WTC11 (cell line): ENCODE measurements around the gene IRF2BP2. TPM values are rescaled to one million over a fixed set of nuclear protein-coding genes. Genes with fewer than 3 reads are reported as not detected.

ENCODE experiments used
- ATAC-seq: fragments of 200-7000 bp; cut with Tn5 transposase; 2 replicates; pipeline ENCODE4 v1.10.0; 2021; ENCODE audit warnings: mild to moderate bottlenecking, moderate library complexity
- CTCF ChIA-PET: fragments of 300-600 bp; sonication (Branson Sonifier 250); formaldehyde crosslinking; loops from one replicate; lab custom pipeline; 2021; ENCODE audit warnings: antibody characterized with exemption; lab: Charles Lee
- POLR2A ChIA-PET: fragments of 350-600 bp; sonication (Branson Sonifier 250); formaldehyde crosslinking; loops from one replicate; lab custom pipeline; 2021; ENCODE audit warnings: antibody characterized with exemption; lab: Charles Lee
- DNase-seq: peaks from one replicate; pipeline ENCODE4 v3.0.0; 2021; ENCODE audit warnings: low spot score
- H3K27ac Mint-ChIP-seq: 2 replicates; pipeline ENCODE4 v1.8.0; 2021; ENCODE audit warnings: mixed read lengths
- H3K27me3 Mint-ChIP-seq: 2 replicates; pipeline ENCODE4 v1.8.0; 2021; ENCODE audit warnings: low read depth, mild to moderate bottlenecking, moderate library complexity, mixed read lengths
- H3K36me3 Mint-ChIP-seq: 2 replicates; pipeline ENCODE4 v1.8.0; 2021; ENCODE audit warnings: mixed read lengths
- H3K4me1 Mint-ChIP-seq: 2 replicates; pipeline ENCODE4 v1.8.0; 2022; ENCODE audit warnings: mixed read lengths
- H3K4me3 Mint-ChIP-seq: 2 replicates; pipeline ENCODE4 v1.8.0; 2021; ENCODE audit warnings: mild to moderate bottlenecking, moderate library complexity, mixed read lengths
- H3K9me3 Mint-ChIP-seq: 2 replicates; pipeline ENCODE4 v1.8.0; 2021; ENCODE audit warnings: mixed read lengths
- CREM ChIP-seq: sonication (generic); formaldehyde crosslinking; IDR thresholded peaks from 2 replicates; pipeline ENCODE4 v1.8.1; 2022; ENCODE audit warnings: mild to moderate bottlenecking, missing genetic modification reagents, moderate library complexity
- FOXK1 ChIP-seq: sonication (generic); formaldehyde crosslinking; IDR thresholded peaks from 2 replicates; pipeline ENCODE4 v1.8.0; 2022; ENCODE audit warnings: mild to moderate bottlenecking, moderate library complexity, missing genetic modification reagents
- FOXP1 ChIP-seq: sonication (generic); formaldehyde crosslinking; IDR thresholded peaks from 2 replicates; pipeline ENCODE4 v1.8.0; 2022; ENCODE audit warnings: missing genetic modification reagents, mild to moderate bottlenecking, moderate library complexity, borderline replicate concordance
- IRF2 ChIP-seq: sonication (generic); formaldehyde crosslinking; IDR thresholded peaks from 2 replicates; pipeline ENCODE4 v1.8.0; 2022; ENCODE audit warnings: low read depth, missing genetic modification reagents, borderline replicate concordance
- JUN ChIP-seq: sonication (generic); formaldehyde crosslinking; IDR thresholded peaks from 2 replicates; pipeline ENCODE4 v1.8.0; 2023; ENCODE audit warnings: mild to moderate bottlenecking, missing genetic modification reagents
- NFATC4 ChIP-seq: fragments of 250-450 bp; sonication (Bioruptor Pico); IDR thresholded peaks from 2 replicates; pipeline ENCODE4 v1.9.0; 2021; ENCODE audit warnings: mild to moderate bottlenecking
- NFE2L1 ChIP-seq: sonication (generic); formaldehyde crosslinking; IDR thresholded peaks from 2 replicates; pipeline ENCODE4 v1.8.1; 2023; ENCODE audit warnings: missing genetic modification reagents
- NR3C1 ChIP-seq: sonication (generic); formaldehyde crosslinking; conservative IDR thresholded peaks from 2 replicates; pipeline ENCODE4 v1.8.1; 2023; ENCODE audit warnings: low read depth, mild to moderate bottlenecking, missing genetic modification reagents
- OVOL2 ChIP-seq: fragments of 250-450 bp; sonication (Bioruptor Pico); IDR thresholded peaks from 2 replicates; pipeline ENCODE4 v1.9.0; 2021; ENCODE audit warnings: mild to moderate bottlenecking, borderline replicate concordance
- RELA ChIP-seq: sonication (generic); formaldehyde crosslinking; IDR thresholded peaks from 2 replicates; pipeline ENCODE4 v1.8.1; 2022; ENCODE audit warnings: missing genetic modification reagents, mild to moderate bottlenecking, borderline replicate concordance
- TEAD1 ChIP-seq: sonication (generic); formaldehyde crosslinking; IDR thresholded peaks from 2 replicates; pipeline ENCODE4 v1.8.0; 2022; ENCODE audit warnings: mild to moderate bottlenecking, missing genetic modification reagents
- TEAD4 ChIP-seq: sonication (generic); formaldehyde crosslinking; IDR thresholded peaks from 2 replicates; pipeline ENCODE4 v1.8.0; 2022; ENCODE audit warnings: mild to moderate bottlenecking, missing genetic modification reagents
- ZBTB21 ChIP-seq: sonication (generic); formaldehyde crosslinking; IDR thresholded peaks from 2 replicates; pipeline ENCODE4 v1.8.1; 2023; ENCODE audit warnings: mild to moderate bottlenecking, missing genetic modification reagents, borderline replicate concordance
- ZNF317 ChIP-seq: sonication (generic); formaldehyde crosslinking; IDR thresholded peaks from 2 replicates; pipeline ENCODE4 v1.8.1; 2023; ENCODE audit warnings: low read depth, mild to moderate bottlenecking, moderate library complexity, missing genetic modification reagents, borderline replicate concordance
- ZNF423 ChIP-seq: fragments of 250-450 bp; sonication (Bioruptor Pico); IDR thresholded peaks from 2 replicates; pipeline ENCODE4 v2.1.2; 2022; ENCODE audit warnings: mild to moderate bottlenecking, moderate library complexity
- ZNF671 ChIP-seq: fragments of 250-450 bp; sonication (Bioruptor Pico); IDR thresholded peaks from 2 replicates; pipeline ENCODE4 v1.8.0; 2021; ENCODE audit warnings: mild to moderate bottlenecking
- total RNA-seq: library from RNA; stranded (reverse); gene quantifications from 3 replicates; pipeline ENCODE4 v1.2.3, GENCODE V29; 2021
- TF ChIP-seq, protein P1 (sequence below): sonication (generic); formaldehyde crosslinking; IDR thresholded peaks from 2 replicates; pipeline ENCODE4 v1.8.0; 2022; ENCODE audit warnings: mild to moderate bottlenecking, missing genetic modification reagents
- TF ChIP-seq, protein P2 (sequence below): sonication (generic); formaldehyde crosslinking; IDR thresholded peaks from 2 replicates; pipeline ENCODE4 v1.8.1; 2023; ENCODE audit warnings: mild to moderate bottlenecking, missing genetic modification reagents
- TF ChIP-seq, protein P3 (sequence below): sonication (generic); formaldehyde crosslinking; IDR thresholded peaks from 2 replicates; pipeline ENCODE4 v1.8.1; 2023; ENCODE audit warnings: mild to moderate bottlenecking, missing genetic modification reagents, borderline replicate concordance
- TF ChIP-seq, protein P4 (sequence below): fragments of 250-450 bp; sonication (Bioruptor Pico); IDR thresholded peaks from 2 replicates; pipeline ENCODE4 v2.1.2; 2022; ENCODE audit warnings: mild to moderate bottlenecking, moderate library complexity
- TF ChIP-seq, protein P5 (sequence below): sonication (generic); formaldehyde crosslinking; IDR thresholded peaks from 2 replicates; pipeline ENCODE4 v1.8.0; 2023; ENCODE audit warnings: missing genetic modification reagents
- TF ChIP-seq, protein P6 (sequence below): sonication (generic); formaldehyde crosslinking; IDR thresholded peaks from 2 replicates; pipeline ENCODE4 v1.8.1; 2023; ENCODE audit warnings: mild to moderate bottlenecking, missing genetic modification reagents, moderate library complexity

IRF2BP2 gene
- total RNA-seq, 1 experiment from 2014 or later: 70.9 TPM

DNA sequence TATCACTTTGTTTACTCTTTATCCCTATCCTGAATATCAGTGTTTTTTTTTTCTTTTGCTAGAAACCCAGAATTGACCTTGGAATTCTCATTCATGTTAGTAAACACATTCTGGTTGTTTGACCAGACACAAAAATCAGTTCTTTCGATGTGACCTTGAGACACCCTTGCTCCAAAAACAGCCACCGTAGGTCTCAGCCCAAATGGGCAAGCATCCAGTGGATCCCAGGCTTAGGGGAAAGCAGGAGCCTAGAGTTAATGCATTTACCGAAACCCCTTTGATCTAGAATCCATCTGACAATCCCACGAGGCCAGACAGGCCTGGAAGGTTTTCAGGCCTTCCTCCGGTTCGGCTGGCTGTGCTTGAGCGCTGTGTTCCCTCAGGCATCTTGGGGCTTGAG is 47.6 kb downstream of the IRF2BP2 start:
- CTCF ChIA-PET: no interaction called here
- no peak overlapping the region for H3K4me3 Mint-ChIP-seq
- no peak for TF ChIP-seq TEAD1
- TF ChIP-seq ZNF423: no peak
- TF ChIP-seq, protein P1, sequence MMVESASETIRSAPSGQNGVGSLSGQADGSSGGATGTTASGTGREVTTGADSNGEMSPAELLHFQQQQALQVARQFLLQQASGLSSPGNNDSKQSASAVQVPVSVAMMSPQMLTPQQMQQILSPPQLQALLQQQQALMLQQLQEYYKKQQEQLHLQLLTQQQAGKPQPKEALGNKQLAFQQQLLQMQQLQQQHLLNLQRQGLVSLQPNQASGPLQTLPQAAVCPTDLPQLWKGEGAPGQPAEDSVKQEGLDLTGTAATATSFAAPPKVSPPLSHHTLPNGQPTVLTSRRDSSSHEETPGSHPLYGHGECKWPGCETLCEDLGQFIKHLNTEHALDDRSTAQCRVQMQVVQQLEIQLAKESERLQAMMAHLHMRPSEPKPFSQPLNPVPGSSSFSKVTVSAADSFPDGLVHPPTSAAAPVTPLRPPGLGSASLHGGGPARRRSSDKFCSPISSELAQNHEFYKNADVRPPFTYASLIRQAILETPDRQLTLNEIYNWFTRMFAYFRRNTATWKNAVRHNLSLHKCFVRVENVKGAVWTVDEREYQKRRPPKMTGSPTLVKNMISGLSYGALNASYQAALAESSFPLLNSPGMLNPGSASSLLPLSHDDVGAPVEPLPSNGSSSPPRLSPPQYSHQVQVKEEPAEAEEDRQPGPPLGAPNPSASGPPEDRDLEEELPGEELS (CRISPR knock-in tag): no peak
- TF ChIP-seq ZNF317 (CRISPR knock-in tag): no peak
- no peak for TF ChIP-seq JUN
- no peak for TF ChIP-seq ZNF671 (CRISPR knock-in tag)
- TF ChIP-seq, protein P2, sequence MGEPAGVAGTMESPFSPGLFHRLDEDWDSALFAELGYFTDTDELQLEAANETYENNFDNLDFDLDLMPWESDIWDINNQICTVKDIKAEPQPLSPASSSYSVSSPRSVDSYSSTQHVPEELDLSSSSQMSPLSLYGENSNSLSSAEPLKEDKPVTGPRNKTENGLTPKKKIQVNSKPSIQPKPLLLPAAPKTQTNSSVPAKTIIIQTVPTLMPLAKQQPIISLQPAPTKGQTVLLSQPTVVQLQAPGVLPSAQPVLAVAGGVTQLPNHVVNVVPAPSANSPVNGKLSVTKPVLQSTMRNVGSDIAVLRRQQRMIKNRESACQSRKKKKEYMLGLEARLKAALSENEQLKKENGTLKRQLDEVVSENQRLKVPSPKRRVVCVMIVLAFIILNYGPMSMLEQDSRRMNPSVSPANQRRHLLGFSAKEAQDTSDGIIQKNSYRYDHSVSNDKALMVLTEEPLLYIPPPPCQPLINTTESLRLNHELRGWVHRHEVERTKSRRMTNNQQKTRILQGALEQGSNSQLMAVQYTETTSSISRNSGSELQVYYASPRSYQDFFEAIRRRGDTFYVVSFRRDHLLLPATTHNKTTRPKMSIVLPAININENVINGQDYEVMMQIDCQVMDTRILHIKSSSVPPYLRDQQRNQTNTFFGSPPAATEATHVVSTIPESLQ (CRISPR knock-in tag): no peak
- TF ChIP-seq IRF2 (CRISPR knock-in tag): no peak
- TF ChIP-seq RELA (CRISPR knock-in tag): no peak
- TF ChIP-seq TEAD4 (CRISPR knock-in tag): no peak
- TF ChIP-seq CREM (CRISPR knock-in tag): no peak
- TF ChIP-seq, protein P3, sequence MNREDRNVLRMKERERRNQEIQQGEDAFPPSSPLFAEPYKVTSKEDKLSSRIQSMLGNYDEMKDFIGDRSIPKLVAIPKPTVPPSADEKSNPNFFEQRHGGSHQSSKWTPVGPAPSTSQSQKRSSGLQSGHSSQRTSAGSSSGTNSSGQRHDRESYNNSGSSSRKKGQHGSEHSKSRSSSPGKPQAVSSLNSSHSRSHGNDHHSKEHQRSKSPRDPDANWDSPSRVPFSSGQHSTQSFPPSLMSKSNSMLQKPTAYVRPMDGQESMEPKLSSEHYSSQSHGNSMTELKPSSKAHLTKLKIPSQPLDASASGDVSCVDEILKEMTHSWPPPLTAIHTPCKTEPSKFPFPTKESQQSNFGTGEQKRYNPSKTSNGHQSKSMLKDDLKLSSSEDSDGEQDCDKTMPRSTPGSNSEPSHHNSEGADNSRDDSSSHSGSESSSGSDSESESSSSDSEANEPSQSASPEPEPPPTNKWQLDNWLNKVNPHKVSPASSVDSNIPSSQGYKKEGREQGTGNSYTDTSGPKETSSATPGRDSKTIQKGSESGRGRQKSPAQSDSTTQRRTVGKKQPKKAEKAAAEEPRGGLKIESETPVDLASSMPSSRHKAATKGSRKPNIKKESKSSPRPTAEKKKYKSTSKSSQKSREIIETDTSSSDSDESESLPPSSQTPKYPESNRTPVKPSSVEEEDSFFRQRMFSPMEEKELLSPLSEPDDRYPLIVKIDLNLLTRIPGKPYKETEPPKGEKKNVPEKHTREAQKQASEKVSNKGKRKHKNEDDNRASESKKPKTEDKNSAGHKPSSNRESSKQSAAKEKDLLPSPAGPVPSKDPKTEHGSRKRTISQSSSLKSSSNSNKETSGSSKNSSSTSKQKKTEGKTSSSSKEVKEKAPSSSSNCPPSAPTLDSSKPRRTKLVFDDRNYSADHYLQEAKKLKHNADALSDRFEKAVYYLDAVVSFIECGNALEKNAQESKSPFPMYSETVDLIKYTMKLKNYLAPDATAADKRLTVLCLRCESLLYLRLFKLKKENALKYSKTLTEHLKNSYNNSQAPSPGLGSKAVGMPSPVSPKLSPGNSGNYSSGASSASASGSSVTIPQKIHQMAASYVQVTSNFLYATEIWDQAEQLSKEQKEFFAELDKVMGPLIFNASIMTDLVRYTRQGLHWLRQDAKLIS (CRISPR knock-in tag): no peak
- TF ChIP-seq NFATC4: no peak
- TF ChIP-seq FOXK1 (CRISPR knock-in tag): no peak
- TF ChIP-seq NR3C1 (CRISPR knock-in tag): no peak
- no peak for TF ChIP-seq OVOL2
- TF ChIP-seq, all 79 proteins: peak for 0
- Mint-ChIP-seq H3K36me3 (peaks cover 5% of the 10 kb centered on the region), H3K4me1 (no peaks in the 10 kb centered on the region), H3K27me3 (no peaks in the 10 kb centered on the region), H3K27ac (no peak overlapping the region), H3K9me3 (peaks cover 7% of the 10 kb centered on the region)
- DNase-seq: no peak
- POLR2A ChIA-PET: no interaction called here
- ATAC-seq: no peak

GRCh38 chr1:234561319-234561718 is 48.7 kb downstream of the IRF2BP2 start:
- ATAC-seq (no peak), DNase-seq (no peak)
- no peaks in the 10 kb centered on the region for H3K9me3 Mint-ChIP-seq
- no peaks in the 10 kb centered on the region for H3K27me3 Mint-ChIP-seq
- no peaks in the 10 kb centered on the region for H3K36me3 Mint-ChIP-seq
- H3K4me1 Mint-ChIP-seq: no peaks in the 10 kb centered on the region
- H3K4me3 Mint-ChIP-seq: no peak overlapping the region
- no peak overlapping the region for H3K27ac Mint-ChIP-seq
- ChIA-PET CTCF (interaction anchor here (1.4 kb wide), 1 partner anchor 62 kb away, joined by 4 read pairs; no protein-coding TSS in a partner anchor), POLR2A (no interaction called here)
- TF ChIP-seq NFE2L1 (CRISPR knock-in tag) (no peak), FOXP1 (CRISPR knock-in tag) (no peak), ZBTB21 (no peak), JUN (no peak)
- TF ChIP-seq, protein P4, sequence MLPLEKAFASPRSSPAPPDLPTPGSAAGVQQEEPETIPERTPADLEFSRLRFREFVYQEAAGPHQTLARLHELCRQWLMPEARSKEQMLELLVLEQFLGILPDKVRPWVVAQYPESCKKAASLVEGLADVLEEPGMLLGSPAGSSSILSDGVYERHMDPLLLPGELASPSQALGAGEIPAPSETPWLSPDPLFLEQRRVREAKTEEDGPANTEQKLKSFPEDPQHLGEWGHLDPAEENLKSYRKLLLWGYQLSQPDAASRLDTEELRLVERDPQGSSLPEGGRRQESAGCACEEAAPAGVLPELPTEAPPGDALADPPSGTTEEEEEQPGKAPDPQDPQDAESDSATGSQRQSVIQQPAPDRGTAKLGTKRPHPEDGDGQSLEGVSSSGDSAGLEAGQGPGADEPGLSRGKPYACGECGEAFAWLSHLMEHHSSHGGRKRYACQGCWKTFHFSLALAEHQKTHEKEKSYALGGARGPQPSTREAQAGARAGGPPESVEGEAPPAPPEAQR: no peak
- TF ChIP-seq, protein P5, sequence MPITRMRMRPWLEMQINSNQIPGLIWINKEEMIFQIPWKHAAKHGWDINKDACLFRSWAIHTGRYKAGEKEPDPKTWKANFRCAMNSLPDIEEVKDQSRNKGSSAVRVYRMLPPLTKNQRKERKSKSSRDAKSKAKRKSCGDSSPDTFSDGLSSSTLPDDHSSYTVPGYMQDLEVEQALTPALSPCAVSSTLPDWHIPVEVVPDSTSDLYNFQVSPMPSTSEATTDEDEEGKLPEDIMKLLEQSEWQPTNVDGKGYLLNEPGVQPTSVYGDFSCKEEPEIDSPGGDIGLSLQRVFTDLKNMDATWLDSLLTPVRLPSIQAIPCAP: no peak
- TF ChIP-seq, protein P1 (CRISPR knock-in tag): no peak
- TF ChIP-seq, protein P6, sequence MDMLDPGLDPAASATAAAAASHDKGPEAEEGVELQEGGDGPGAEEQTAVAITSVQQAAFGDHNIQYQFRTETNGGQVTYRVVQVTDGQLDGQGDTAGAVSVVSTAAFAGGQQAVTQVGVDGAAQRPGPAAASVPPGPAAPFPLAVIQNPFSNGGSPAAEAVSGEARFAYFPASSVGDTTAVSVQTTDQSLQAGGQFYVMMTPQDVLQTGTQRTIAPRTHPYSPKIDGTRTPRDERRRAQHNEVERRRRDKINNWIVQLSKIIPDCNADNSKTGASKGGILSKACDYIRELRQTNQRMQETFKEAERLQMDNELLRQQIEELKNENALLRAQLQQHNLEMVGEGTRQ: no peak
